ENCODE results near the gene NECTIN3. TPM values are rescaled to one million over a fixed set of nuclear protein-coding genes. Genes with fewer than 3 reads are reported as not detected.

NECTIN3 gene
- total and polyA plus RNA-seq, 2 of the 4 experiments (the other 2 are of a cell fraction) = 34.7 to 155 TPM

- Histone ChIP-seq H3K4me1 (ENCODE audit: control insufficient read depth, insufficient read depth, low read length) (no peaks in the 10 kb centered on the region; the same call in 1 of the 2 replicates), H3K18ac (ENCODE audit: low read depth, low read length) (peak overlapping the region; percentile 47; the same call in 1 of the 2 replicates), H4K91ac (ENCODE audit: insufficient read depth, low read depth, low read length) (no peak overlapping the region), H3K4me2 (ENCODE audit: low read depth, low read length) (no peak overlapping the region), H3K9ac (ENCODE audit: low read depth, low read length) (no peak overlapping the region), H2BK15ac (ENCODE audit: low read depth, low read length) (no peak overlapping the region), H3K79me1 (ENCODE audit: low read depth in 1 of 2, low read length in 2 of 2) (no peaks in the 10 kb centered on the region), H3K27me3 (ENCODE audit: control insufficient read depth, insufficient read depth, low read length) (no peaks in the 10 kb centered on the region), H2AFZ (replicated peaks; ENCODE audit: low read length, poor library complexity) (no peak overlapping the region), H3K27ac (ENCODE audit: insufficient read depth, low read length) (no peak overlapping the region), H3K23ac (ENCODE audit: low read depth, low read length) (no peak overlapping the region), H3K56ac (ENCODE audit: extremely low read depth, insufficient read depth, low read length) (no peak overlapping the region), H2BK120ac (ENCODE audit: low read depth, low read length) (peak overlapping the region; percentile 22; the same call in 1 of the 2 replicates), H3K9me1 (ENCODE audit: insufficient read depth, low read length) (peaks cover 5% of the 10 kb centered on the region; the same call in 1 of the 2 replicates), H4K5ac (ENCODE audit: low read depth, low read length) (no peak overlapping the region), H3K36me3 (ENCODE audit: control insufficient read depth, insufficient read depth, low read length) (no peaks in the 10 kb centered on the region), H2BK20ac (ENCODE audit: low read depth, low read length) (peak overlapping the region; percentile 72; the same call in 1 of the 2 replicates), H2AK9ac (replicated peaks; ENCODE audit: low read depth, low read length, poor library complexity) (no peak overlapping the region), H3K4me3 (ENCODE audit: insufficient read depth, low read depth, low read length) (no peak overlapping the region), H2AK5ac (ENCODE audit: low read depth, low read length) (no peak overlapping the region), H3K14ac (replicated peaks; ENCODE audit: low read depth, low read length) (peak overlapping the region; percentile 25; the same call in 1 of the 2 replicates), H4K8ac (ENCODE audit: low read depth in 2 of 2, low read length in 2 of 2) (no peak overlapping the region), H4K20me1 (ENCODE audit: insufficient read depth, low read length) (no peaks in the 10 kb centered on the region), H2BK5ac (ENCODE audit: low read depth, low read length, poor library complexity, severe bottlenecking) (peak overlapping the region; percentile 46), H3K9me3 (ENCODE audit: control insufficient read depth, insufficient read depth, low read length) (peaks cover 5% of the 10 kb centered on the region), H3K4ac (ENCODE audit: low read depth, low read length) (peak overlapping the region; percentile 19; the same call in 1 of the 2 replicates)
- intact Hi-C loops (cut with micrococcal nuclease) = no loop called here
- DNase-seq = no peak
- CTCF ChIA-PET = no interaction called here
- TF ChIP-seq MXI1 (IDR thresholded peaks at IDR 0.05; ENCODE audit: borderline replicate concordance, low read depth, low read length) (no peak), CTCF (conservative IDR thresholded peaks at IDR 0.05; ENCODE audit: low read depth, low read length) (no peak), POLR2A (IDR thresholded peaks at IDR 0.05; ENCODE audit: low read depth, low read length) (no peak), SMC3 (IDR thresholded peaks at IDR 0.05; ENCODE audit: low read depth, low read length) (no peak), ELK1 (IDR thresholded peaks at IDR 0.05; ENCODE audit: borderline replicate concordance, low read depth, low read length) (no peak), BHLHE40 (IDR thresholded peaks at IDR 0.05; ENCODE audit: low read depth, low read length) (no peak), CHD1 (IDR thresholded peaks at IDR 0.05; ENCODE audit: low read depth, low read length) (no peak), MAFK (IDR thresholded peaks at IDR 0.05; ENCODE audit: low read depth, low read length) (no peak)
- ATAC-seq (ENCODE audit: low read depth) = no peak
- dilution Hi-C loops (cut with HindIII; ENCODE audit: low sequenced_read_pairs, unreplicated experiment) = no loop called here
- POLR2A ChIA-PET (ENCODE audit: unreplicated experiment) = no interaction called here
- no CpG with 5 or more reads among the region's 1 CpG for WGBS, 2 experiments (ENCODE audit: extremely low coverage in 2 of 2, insufficient read length in 1 of 2)
- BruUV-seq (replicated peaks) = no TSS peak
- in situ Hi-C loops (cut with MboI; ENCODE audit: low sequenced_read_pairs) = no loop called here
Measured at GRCh38 chr3:111237946-111238345, 166.3 kb downstream of the NECTIN3 start.

Measured in IMR-90 (cell line).